Activated naive CD8-positive, alpha-beta T cell treated with anti-CD3 and anti-CD28 coated beads, Interleukin-2, amount 10 ng/mL, durations not matched to agents 7 days and 5 days (primary cell): ENCODE results near the gene CDH2. TPM values are rescaled to one million over a fixed set of nuclear protein-coding genes. Genes with fewer than 3 reads are reported as not detected.

Experiments used
- ATAC-seq: fragments of 150-1000 bp; cut with Tn5 transposase; one replicate; pipeline ENCODE4 v1.10.0; 2021; ENCODE audit warnings: low read depth, moderate library complexity
- POLR2A ChIA-PET: fragments of 350-600 bp; sonication (Branson Sonifier 250); formaldehyde crosslinking; loops from one replicate; lab custom pipeline; 2021; ENCODE audit warnings: antibody characterized with exemption; lab: Charles Lee
- DNase-seq: peaks from one replicate; pipeline ENCODE4 v3.0.0; 2021
- H3K27ac Mint-ChIP-seq: one replicate; pipeline ENCODE4 v1.8.0; 2022; ENCODE audit warnings: mild to moderate bottlenecking, mixed read lengths
- H3K27me3 Mint-ChIP-seq: one replicate; pipeline ENCODE4 v1.8.0; 2022; ENCODE audit warnings: mild to moderate bottlenecking, moderate library complexity, mixed read lengths
- H3K36me3 Mint-ChIP-seq: one replicate; pipeline ENCODE4 v1.8.0; 2021; ENCODE audit warnings: mild to moderate bottlenecking, mixed read lengths
- H3K4me1 Mint-ChIP-seq: one replicate; pipeline ENCODE4 v1.8.0; 2021; ENCODE audit warnings: mixed read lengths
- H3K4me3 Mint-ChIP-seq: one replicate; pipeline ENCODE4 v1.8.0; 2022; ENCODE audit warnings: mild to moderate bottlenecking, moderate library complexity, mixed read lengths
- H3K9me3 Mint-ChIP-seq: one replicate; pipeline ENCODE4 v1.8.0; 2021; ENCODE audit warnings: mixed read lengths
- total RNA-seq, 2 experiments: library from RNA; stranded (reverse); gene quantifications; one replicate each; pipeline ENCODE4 v1.2.3, GENCODE V29; 2021

Gene CDH2
- total RNA-seq, 2 experiments from 2014 or later = not detected

DNA sequence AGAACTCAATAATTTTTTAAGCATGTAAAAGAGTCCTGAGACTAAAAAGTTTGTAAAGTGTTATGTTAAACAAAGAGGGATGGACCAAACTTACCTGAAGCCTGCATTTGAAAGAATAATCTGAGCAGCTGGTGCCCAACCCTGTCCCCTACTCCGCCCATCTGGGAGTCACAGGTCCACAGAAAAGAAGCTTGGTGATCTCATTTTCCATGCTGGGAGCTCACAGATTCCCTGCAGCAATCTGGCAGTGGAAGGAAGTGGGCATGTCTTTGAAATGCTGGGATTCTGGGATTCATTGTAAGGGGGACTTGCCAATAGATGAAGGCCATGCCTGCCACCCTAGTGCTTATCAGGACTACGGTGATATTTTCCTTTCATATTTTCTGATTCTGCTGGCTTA lies 17.9 kb downstream of the CDH2 start:
- Mint-ChIP-seq H3K36me3 (no peaks in the 10 kb centered on the region), H3K4me1 (no peaks in the 10 kb centered on the region), H3K4me3 (no peak overlapping the region)

DNA sequence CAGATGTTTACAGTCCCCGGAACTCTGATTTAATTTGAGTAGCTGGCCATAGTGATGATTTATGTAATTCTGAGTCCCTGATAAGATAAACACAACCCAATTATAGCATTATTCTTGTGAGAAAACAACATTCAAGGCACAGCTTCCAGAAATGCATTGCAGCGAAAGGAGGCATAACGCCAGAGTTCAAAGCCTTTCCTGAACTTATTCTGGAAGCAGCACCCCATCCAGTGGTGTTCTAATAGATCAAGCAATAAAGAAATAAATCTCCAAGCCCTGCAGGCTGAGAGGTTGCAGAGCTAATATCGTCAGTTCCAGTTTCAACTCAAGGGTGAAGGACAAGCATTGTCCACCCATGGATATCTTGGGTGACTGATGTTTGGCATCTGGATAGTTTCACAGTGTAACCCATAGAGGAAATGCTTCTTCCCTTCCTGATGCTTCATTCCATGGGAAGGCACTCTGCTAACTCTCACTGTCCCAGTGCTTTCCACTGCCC lies 18.8 kb downstream of the CDH2 start:
- H3K4me3 Mint-ChIP-seq = no peak overlapping the region
- no peak overlapping the region for H3K27ac Mint-ChIP-seq
- no peaks in the 10 kb centered on the region for H3K36me3 Mint-ChIP-seq
- POLR2A ChIA-PET = no interaction called here
- DNase-seq (no peak), ATAC-seq (no peak)
- no peaks in the 10 kb centered on the region for H3K27me3 Mint-ChIP-seq
- H3K4me1 Mint-ChIP-seq = no peaks in the 10 kb centered on the region
- H3K9me3 Mint-ChIP-seq = no peaks in the 10 kb centered on the region

More for the DNA sequence above, 17.9 kb downstream of the CDH2 start:
- no peaks in the 10 kb centered on the region for H3K27me3 Mint-ChIP-seq
- DNase-seq (no peak), ATAC-seq (no peak)
- POLR2A ChIA-PET = no interaction called here
- no peak overlapping the region for H3K27ac Mint-ChIP-seq
- H3K9me3 Mint-ChIP-seq = no peaks in the 10 kb centered on the region

DNA sequence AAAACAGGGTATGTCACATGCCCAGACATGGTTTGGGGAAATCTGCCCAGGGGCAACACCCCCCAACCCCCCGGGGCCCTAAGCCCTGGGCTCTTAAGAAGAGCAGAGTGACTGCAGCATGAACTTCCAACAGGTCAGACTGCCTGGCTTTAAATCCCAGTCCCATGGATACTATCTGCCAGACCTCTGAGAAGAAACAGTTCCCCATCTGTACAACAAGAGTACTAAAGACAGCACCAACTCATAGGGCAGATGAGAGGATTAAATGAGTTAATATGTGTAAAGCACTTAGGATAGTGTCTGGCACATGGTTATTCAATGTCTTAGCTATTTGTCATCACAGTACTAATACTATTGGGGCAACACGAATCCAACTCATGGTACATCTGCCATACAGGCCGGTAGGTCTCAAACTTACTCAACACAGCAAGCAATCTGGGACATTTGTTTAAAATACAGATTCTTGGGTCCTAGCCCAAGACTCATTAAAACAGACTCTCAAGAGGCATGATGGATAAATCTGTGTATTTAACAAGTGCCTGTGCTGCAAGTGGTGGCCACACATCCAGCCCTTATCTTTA lies 23.4 kb downstream of the CDH2 start:
- ATAC-seq (no peak), DNase-seq (no peak)
- Mint-ChIP-seq H3K36me3 (no peaks in the 10 kb centered on the region), H3K27ac (no peak overlapping the region), H3K9me3 (no peaks in the 10 kb centered on the region), H3K27me3 (no peaks in the 10 kb centered on the region), H3K4me3 (no peak overlapping the region), H3K4me1 (no peaks in the 10 kb centered on the region)
- POLR2A ChIA-PET = no interaction called here

DNA sequence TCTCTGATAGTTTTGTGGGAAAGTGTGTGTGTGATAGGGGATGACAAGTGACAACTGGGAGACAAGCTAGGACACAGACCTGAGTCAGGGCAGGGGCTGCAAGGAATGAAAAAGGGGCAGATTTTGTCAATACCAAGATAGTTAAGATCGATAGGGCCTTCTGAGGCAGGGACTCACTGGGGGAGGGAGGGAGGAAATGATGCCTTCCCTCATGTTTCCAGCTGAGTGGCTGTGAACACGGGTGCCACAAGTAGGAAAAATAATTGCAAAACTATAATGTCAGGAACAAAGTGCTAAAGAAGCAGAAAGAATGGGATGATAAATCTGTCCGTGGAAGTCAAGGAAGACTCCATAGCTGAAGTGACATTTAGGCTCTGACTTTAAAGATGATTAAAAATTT lies 24.2 kb downstream of the CDH2 start:
- POLR2A ChIA-PET = no interaction called here
- H3K27me3 Mint-ChIP-seq = no peaks in the 10 kb centered on the region
- no peak overlapping the region for H3K27ac Mint-ChIP-seq
- DNase-seq (no peak), ATAC-seq (no peak)
- peaks cover 1% of the 10 kb centered on the region for H3K9me3 Mint-ChIP-seq
- no peaks in the 10 kb centered on the region for H3K4me1 Mint-ChIP-seq
- H3K36me3 Mint-ChIP-seq = no peaks in the 10 kb centered on the region
- H3K4me3 Mint-ChIP-seq = no peak overlapping the region

DNA sequence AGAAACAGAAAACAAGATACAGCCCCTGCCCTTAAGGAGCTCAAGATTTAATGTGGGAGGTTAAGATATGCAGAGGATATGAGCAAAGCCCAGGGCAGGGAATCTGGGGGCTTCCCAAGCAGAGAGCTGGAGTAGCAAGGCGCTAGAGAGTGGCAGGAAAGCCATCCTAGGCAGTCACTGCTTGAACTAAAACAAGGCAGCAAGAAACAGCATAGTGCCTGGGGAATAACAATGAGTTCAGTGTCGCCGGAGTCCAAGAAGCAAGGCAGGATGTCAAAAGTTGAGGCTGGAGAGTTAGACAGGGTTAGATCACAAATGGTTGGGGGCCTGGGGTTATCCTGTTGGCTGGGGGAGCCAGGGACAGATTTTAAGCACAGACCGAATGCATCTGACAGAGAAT lies 24.6 kb downstream of the CDH2 start:
- Mint-ChIP-seq H3K36me3 (no peaks in the 10 kb centered on the region), H3K4me1 (no peaks in the 10 kb centered on the region), H3K4me3 (no peak overlapping the region), H3K9me3 (peaks cover 1% of the 10 kb centered on the region), H3K27ac (no peak overlapping the region), H3K27me3 (no peaks in the 10 kb centered on the region)
- DNase-seq = no peak
- no peak for ATAC-seq
- POLR2A ChIA-PET = no interaction called here

- ATAC-seq (no peak), DNase-seq (no peak)
- H3K4me3 Mint-ChIP-seq = no peak overlapping the region
- H3K27ac Mint-ChIP-seq = no peak overlapping the region
- H3K9me3 Mint-ChIP-seq = peaks cover 1% of the 10 kb centered on the region
- no peaks in the 10 kb centered on the region for H3K27me3 Mint-ChIP-seq
- no peaks in the 10 kb centered on the region for H3K4me1 Mint-ChIP-seq
- H3K36me3 Mint-ChIP-seq = no peaks in the 10 kb centered on the region
- POLR2A ChIA-PET = no interaction called here
Observed at GRCh38 chr18:28151434-28151833, 25.5 kb downstream of the CDH2 start.

GRCh38 chr18:28150925-28151324 lies 26.0 kb downstream of the CDH2 start:
- Mint-ChIP-seq H3K4me3 (no peak overlapping the region), H3K9me3 (peaks cover 1% of the 10 kb centered on the region), H3K36me3 (no peaks in the 10 kb centered on the region), H3K27ac (no peak overlapping the region), H3K4me1 (no peaks in the 10 kb centered on the region), H3K27me3 (no peaks in the 10 kb centered on the region)
- POLR2A ChIA-PET = no interaction called here
- no peak for DNase-seq
- ATAC-seq = no peak

GRCh38 chr18:28149810-28150420 lies 27.0 kb downstream of the CDH2 start:
- Mint-ChIP-seq H3K36me3 (no peaks in the 10 kb centered on the region), H3K9me3 (peaks cover 1% of the 10 kb centered on the region), H3K4me1 (no peaks in the 10 kb centered on the region), H3K27ac (no peak overlapping the region), H3K27me3 (no peaks in the 10 kb centered on the region), H3K4me3 (no peak overlapping the region)
- POLR2A ChIA-PET = no interaction called here
- no peak for ATAC-seq
- DNase-seq = no peak

DNA sequence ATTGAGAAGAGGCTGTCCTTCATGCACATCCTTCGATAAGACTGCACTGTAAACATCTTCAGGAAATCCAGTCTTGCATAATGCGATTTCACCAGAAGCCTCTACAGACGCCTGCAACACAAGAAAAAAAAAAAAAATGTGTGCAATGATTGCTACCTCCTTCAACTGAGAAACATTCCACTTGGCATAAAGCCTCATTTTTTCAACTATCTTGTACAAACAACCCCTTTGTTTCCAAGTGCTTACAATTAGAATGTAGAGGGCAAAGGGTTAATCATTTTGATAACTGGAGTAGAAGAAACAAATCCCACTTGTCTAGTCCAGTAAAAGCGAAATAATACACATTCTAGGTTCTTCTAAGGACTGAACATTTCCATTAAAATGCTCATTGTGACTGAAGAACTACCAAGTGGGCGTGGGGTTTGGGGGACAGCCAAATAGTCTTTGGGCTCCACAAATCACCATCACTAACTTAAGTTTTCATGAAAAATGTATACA lies 29.2 kb downstream of the CDH2 start:
- no peak for ATAC-seq
- H3K9me3 Mint-ChIP-seq = peaks cover 1% of the 10 kb centered on the region
- DNase-seq = no peak
- H3K4me3 Mint-ChIP-seq = no peak overlapping the region
- H3K27ac Mint-ChIP-seq = no peak overlapping the region
- H3K27me3 Mint-ChIP-seq = no peaks in the 10 kb centered on the region
- no peaks in the 10 kb centered on the region for H3K4me1 Mint-ChIP-seq
- no peaks in the 10 kb centered on the region for H3K36me3 Mint-ChIP-seq
- POLR2A ChIA-PET = no interaction called here

GRCh38 chr18:28143725-28144124 lies 33.2 kb downstream of the CDH2 start:
- Mint-ChIP-seq H3K4me3 (no peak overlapping the region), H3K4me1 (no peaks in the 10 kb centered on the region), H3K36me3 (no peaks in the 10 kb centered on the region), H3K27ac (no peak overlapping the region), H3K9me3 (peaks cover 6% of the 10 kb centered on the region), H3K27me3 (no peaks in the 10 kb centered on the region)
- DNase-seq (no peak), ATAC-seq (no peak)
- POLR2A ChIA-PET = no interaction called here

DNA sequence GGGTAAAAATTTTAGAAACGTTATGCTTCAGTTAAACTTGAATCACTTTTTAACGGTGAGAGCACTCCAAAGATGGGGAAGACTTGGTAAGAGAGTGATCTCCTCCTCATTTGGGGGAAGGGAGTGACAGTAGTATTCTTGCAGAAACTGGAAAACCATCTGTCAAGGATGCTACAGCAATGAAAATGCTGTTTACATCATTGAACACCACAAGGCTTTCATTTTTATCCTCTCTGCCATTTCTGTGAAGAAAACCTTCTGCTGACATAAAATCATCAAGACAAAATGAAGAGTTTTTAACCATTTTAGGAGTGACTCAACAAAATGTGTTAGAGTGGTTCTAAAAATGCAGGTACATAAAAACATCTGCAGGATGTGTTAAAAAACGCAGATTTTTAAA lies 38.1 kb downstream of the CDH2 start:
- peaks cover 2% of the 10 kb centered on the region for H3K4me1 Mint-ChIP-seq
- H3K27me3 Mint-ChIP-seq = no peaks in the 10 kb centered on the region

DNA sequence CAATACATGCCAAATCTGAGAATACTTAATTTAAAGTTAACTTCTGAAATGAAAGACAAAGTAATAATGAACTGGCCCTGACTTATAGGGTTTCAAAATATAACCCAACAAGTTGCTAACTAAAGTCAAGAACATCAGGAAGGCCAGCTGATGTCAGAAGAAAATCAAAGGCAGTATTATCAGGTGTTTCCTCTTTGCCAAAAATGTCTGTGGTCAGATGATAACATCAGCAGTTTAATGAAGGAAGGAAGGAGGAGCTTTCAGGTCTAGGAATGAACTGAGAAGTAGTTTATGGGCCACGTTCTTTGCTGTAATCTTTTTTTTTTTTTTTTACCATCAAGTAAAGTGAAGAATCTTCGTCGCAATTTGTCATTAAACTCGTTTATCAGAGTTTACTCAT lies 40.9 kb downstream of the CDH2 start:
- ATAC-seq = no peak

More for the DNA sequence above, 38.1 kb downstream of the CDH2 start:
- Mint-ChIP-seq H3K4me3 (no peak overlapping the region), H3K27ac (no peak overlapping the region), H3K36me3 (no peaks in the 10 kb centered on the region), H3K9me3 (peaks cover 4% of the 10 kb centered on the region)
- DNase-seq (no peak), ATAC-seq (no peak)
- POLR2A ChIA-PET = no interaction called here

GRCh38 chr18:28134774-28135173 lies 42.2 kb downstream of the CDH2 start:
- H3K36me3 Mint-ChIP-seq = no peaks in the 10 kb centered on the region
- H3K27me3 Mint-ChIP-seq = no peaks in the 10 kb centered on the region
- POLR2A ChIA-PET = no interaction called here
- peaks cover 6% of the 10 kb centered on the region for H3K9me3 Mint-ChIP-seq
- H3K4me3 Mint-ChIP-seq = no peak overlapping the region
- ATAC-seq (no peak), DNase-seq (no peak)
- H3K27ac Mint-ChIP-seq = no peak overlapping the region
- H3K4me1 Mint-ChIP-seq = peaks cover 2% of the 10 kb centered on the region

More for the DNA sequence above, 40.9 kb downstream of the CDH2 start:
- Mint-ChIP-seq H3K27ac (no peak overlapping the region), H3K36me3 (no peaks in the 10 kb centered on the region), H3K9me3 (peaks cover 8% of the 10 kb centered on the region), H3K4me1 (peaks cover 2% of the 10 kb centered on the region), H3K4me3 (no peak overlapping the region), H3K27me3 (no peaks in the 10 kb centered on the region)
- POLR2A ChIA-PET = no interaction called here
- no peak for DNase-seq

GRCh38 chr18:28132084-28132483 lies 44.8 kb downstream of the CDH2 start:
- no peaks in the 10 kb centered on the region for H3K36me3 Mint-ChIP-seq
- no peaks in the 10 kb centered on the region for H3K27me3 Mint-ChIP-seq
- no peak overlapping the region for H3K4me3 Mint-ChIP-seq
- no peak overlapping the region for H3K27ac Mint-ChIP-seq
- DNase-seq (no peak), ATAC-seq (no peak)
- H3K4me1 Mint-ChIP-seq = peaks cover 2% of the 10 kb centered on the region
- POLR2A ChIA-PET = no interaction called here
- H3K9me3 Mint-ChIP-seq = peaks cover 6% of the 10 kb centered on the region
